GM21447 (cell line): ENCODE measurements around the gene HPD.
"Not testable (repeated sequence)": the region's sequence is repeated elsewhere in the genome, so short reads cannot be mapped to it uniquely, and the experiment has no call there.

Experiments used
- ATAC-seq: cut with Tn5 transposase; IDR thresholded peaks from one replicate; pipeline ENCODE4 v1.9.1; 2021; ENCODE audit not compliant: unreplicated experiment

HPD gene

GRCh38 chr12:121858662-121859572 lies at the start of gene HPD:
TSS of gene HPD (minus strand) at chr12:121858859. CDS start at chr12:121858823, 36 bp downstream.
- no peak for ATAC-seq

GRCh38 chr12:121905746-121906145 lies 47.1 kb upstream of the HPD start:
- no peak for ATAC-seq

- ATAC-seq: no peak
Measured at GRCh38 chr12:121903202-121903601, 44.5 kb upstream of the HPD start.

GRCh38 chr12:121899590-121899989 lies 40.9 kb upstream of the HPD start:
- ATAC-seq: no peak

- no peak for ATAC-seq
Measured at GRCh38 chr12:121898287-121898686, 39.6 kb upstream of the HPD start.

GRCh38 chr12:121894633-121895032 lies 36.0 kb upstream of the HPD start:
- ATAC-seq: no peak

- ATAC-seq: no peak
Measured at GRCh38 chr12:121893961-121894460, 35.4 kb upstream of the HPD start.

GRCh38 chr12:121892673-121893561 lies 34.3 kb upstream of the HPD start:
- no peak for ATAC-seq

GRCh38 chr12:121889661-121890060 lies 31.0 kb upstream of the HPD start:
- ATAC-seq: not testable (repeated sequence)

- ATAC-seq: no peak
Measured at GRCh38 chr12:121889274-121889624, 30.6 kb upstream of the HPD start.

- ATAC-seq: peak; percentile 86
Measured at GRCh38 chr12:121888478-121889273, 30.0 kb upstream of the HPD start, which contains the start of gene PSMD9. TSS of gene PSMD9 (plus strand) at chr12:121888790. CDS start at chr12:121888857, 67 bp downstream.

GRCh38 chr12:121888083-121888477 lies 29.4 kb upstream of the HPD start:
- ATAC-seq: no peak

- not testable (repeated sequence) for ATAC-seq
Measured at GRCh38 chr12:121885129-121885528, 26.5 kb upstream of the HPD start.

GRCh38 chr12:121883315-121883660 lies 24.6 kb upstream of the HPD start:
- no peak for ATAC-seq

GRCh38 chr12:121876080-121876447 lies 17.4 kb upstream of the HPD start:
- ATAC-seq: not testable (repeated sequence)

- ATAC-seq: no peak
Measured at GRCh38 chr12:121875582-121875981, 16.9 kb upstream of the HPD start.

- ATAC-seq: no peak
Measured at GRCh38 chr12:121874071-121874470, 15.4 kb upstream of the HPD start.

GRCh38 chr12:121873216-121873569 lies 14.5 kb upstream of the HPD start:
- no peak for ATAC-seq

GRCh38 chr12:121872546-121873215 lies 14.0 kb upstream of the HPD start:
- no peak for ATAC-seq

GRCh38 chr12:121871467-121871866 lies 12.8 kb upstream of the HPD start:
- ATAC-seq: no peak
